Measurements from ENCODE around the gene ANO9.

DNA sequence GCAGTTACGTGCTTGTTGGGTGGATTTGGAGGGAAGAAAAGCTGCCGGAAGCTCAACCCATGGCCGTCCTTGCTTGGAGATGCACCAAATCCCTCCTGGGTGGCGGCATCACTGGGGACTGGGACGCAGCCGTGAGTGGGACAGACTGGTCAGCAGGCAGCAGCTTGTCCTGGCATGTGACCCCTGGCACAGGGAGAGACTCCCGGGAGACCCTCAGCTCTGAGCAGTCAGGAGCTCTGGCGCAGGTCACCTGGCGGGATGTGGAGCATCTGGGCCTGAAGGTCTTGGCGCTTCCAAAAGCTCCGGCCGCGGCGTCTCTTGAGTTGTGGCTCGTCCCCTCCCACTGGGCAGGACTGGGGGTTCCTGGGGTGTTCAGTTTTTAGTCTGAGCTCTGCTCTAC lies 34.6 kb upstream of the ANO9 start:
- TF ChIP-seq, protein P1, sequence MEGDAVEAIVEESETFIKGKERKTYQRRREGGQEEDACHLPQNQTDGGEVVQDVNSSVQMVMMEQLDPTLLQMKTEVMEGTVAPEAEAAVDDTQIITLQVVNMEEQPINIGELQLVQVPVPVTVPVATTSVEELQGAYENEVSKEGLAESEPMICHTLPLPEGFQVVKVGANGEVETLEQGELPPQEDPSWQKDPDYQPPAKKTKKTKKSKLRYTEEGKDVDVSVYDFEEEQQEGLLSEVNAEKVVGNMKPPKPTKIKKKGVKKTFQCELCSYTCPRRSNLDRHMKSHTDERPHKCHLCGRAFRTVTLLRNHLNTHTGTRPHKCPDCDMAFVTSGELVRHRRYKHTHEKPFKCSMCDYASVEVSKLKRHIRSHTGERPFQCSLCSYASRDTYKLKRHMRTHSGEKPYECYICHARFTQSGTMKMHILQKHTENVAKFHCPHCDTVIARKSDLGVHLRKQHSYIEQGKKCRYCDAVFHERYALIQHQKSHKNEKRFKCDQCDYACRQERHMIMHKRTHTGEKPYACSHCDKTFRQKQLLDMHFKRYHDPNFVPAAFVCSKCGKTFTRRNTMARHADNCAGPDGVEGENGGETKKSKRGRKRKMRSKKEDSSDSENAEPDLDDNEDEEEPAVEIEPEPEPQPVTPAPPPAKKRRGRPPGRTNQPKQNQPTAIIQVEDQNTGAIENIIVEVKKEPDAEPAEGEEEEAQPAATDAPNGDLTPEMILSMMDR (IDR thresholded peaks at IDR 0.05): no peak
- TF ChIP-seq POLR2A (IDR thresholded peaks at IDR 0.05; ENCODE audit: low read depth): no peak
- no peak for TF ChIP-seq POLR2AphosphoS5 (IDR thresholded peaks at IDR 0.05)

Data from esophagus muscularis mucosa (tissue), 3 donors.